ENCODE data around the gene LZTR1.

GRCh38 chr22:20949698-20950183, 32.4 kb upstream of the LZTR1 start:
- TF ChIP-seq EZH2 (IDR thresholded peaks at IDR 0.05; ENCODE audit: insufficient read depth, poor library complexity, severe bottlenecking) (no peak), EZH2phosphoT487 (IDR thresholded peaks at IDR 0.05; ENCODE audit: insufficient read depth, low read depth) (no peak)

All from GM23248 (cell line).